OCI-LY3 (cell line): Measurements from ENCODE around the gene PRMT7.

Experiments used
- H2AFZ ChIP-seq: fragments of 200-600, 300-600 bp; shearing (Covaris generic); 2 replicates; pipeline ENCODE4 v1.6.0; 2014; ENCODE audit warnings: antibody characterized with exemption, low read depth, low read length
- H3K27ac ChIP-seq: fragments of 200-600, 300-600 bp; sonication (generic); 2 replicates; pipeline ENCODE4 v1.5.1; 2014; ENCODE audit warnings: mild to moderate bottlenecking, low read length, moderate library complexity, mixed read lengths
- H3K27me3 ChIP-seq: fragments of 200-600, 300-600 bp; sonication (generic); 2 replicates; pipeline ENCODE4 v1.6.1; 2014; ENCODE audit warnings: low read depth, low read length, mixed read lengths
- H3K36me3 ChIP-seq: fragments of 200-600, 300-600 bp; sonication (generic); replicated peaks from 2 replicates; pipeline ENCODE3; 2014; ENCODE audit warnings: low read depth, low read length, mixed read lengths
- H3K4me1 ChIP-seq: fragments of 300-600, 200-600 bp; sonication (generic); 2 replicates; pipeline ENCODE4 v1.6.1; 2014; ENCODE audit warnings: low read length, mixed read lengths
- H3K4me2 ChIP-seq: fragments of 200-600, 300-600 bp; sonication (generic); 2 replicates; pipeline ENCODE4 v1.6.1; 2014; ENCODE audit warnings: low read length, mixed read lengths
- H3K4me3 ChIP-seq: fragments of 300-600, 200-600 bp; sonication (generic); 2 replicates; pipeline ENCODE4 v1.5.1; 2014; ENCODE audit warnings: antibody characterized with exemption, mild to moderate bottlenecking, low read length, moderate library complexity
- H3K79me2 ChIP-seq: fragments of 300-600, 200-600 bp; shearing (Covaris generic); 2 replicates; pipeline ENCODE4 v1.6.1; 2014; ENCODE audit warnings: mild to moderate bottlenecking, low read length, mixed read lengths
- H3K9ac ChIP-seq: fragments of 300-600, 200-600 bp; shearing (Covaris generic); 2 replicates; pipeline ENCODE4 v1.6.0; 2014; ENCODE audit warnings: mild to moderate bottlenecking, low read length, moderate library complexity
- H3K9me3 ChIP-seq: fragments of 200-600, 300-600 bp; shearing (Covaris generic); 2 replicates; pipeline ENCODE4 v1.6.1; 2014; ENCODE audit warnings: low read length, mixed read lengths; ENCODE audit not compliant: insufficient read depth
- H4K20me1 ChIP-seq: fragments of 200-600, 300-600 bp; sonication (generic); 2 replicates; pipeline ENCODE4 v1.6.1; 2016; ENCODE audit warnings: low read length, mixed read lengths; ENCODE audit not compliant: insufficient read depth
- CTCF ChIP-seq: fragments of 200-600, 300-600 bp; sonication (generic); IDR thresholded peaks from 2 replicates; pipeline ENCODE4 v1.5.1; 2014; ENCODE audit warnings: antibody characterized with exemption, low read length, low read depth
- EZH2phosphoT487 ChIP-seq: fragments of 200-600 bp; shearing (Covaris generic); IDR thresholded peaks from 2 replicates; pipeline ENCODE4 v1.6.1; 2018; ENCODE audit warnings: antibody characterized with exemption, mixed run types, low read depth

Gene PRMT7

DNA sequence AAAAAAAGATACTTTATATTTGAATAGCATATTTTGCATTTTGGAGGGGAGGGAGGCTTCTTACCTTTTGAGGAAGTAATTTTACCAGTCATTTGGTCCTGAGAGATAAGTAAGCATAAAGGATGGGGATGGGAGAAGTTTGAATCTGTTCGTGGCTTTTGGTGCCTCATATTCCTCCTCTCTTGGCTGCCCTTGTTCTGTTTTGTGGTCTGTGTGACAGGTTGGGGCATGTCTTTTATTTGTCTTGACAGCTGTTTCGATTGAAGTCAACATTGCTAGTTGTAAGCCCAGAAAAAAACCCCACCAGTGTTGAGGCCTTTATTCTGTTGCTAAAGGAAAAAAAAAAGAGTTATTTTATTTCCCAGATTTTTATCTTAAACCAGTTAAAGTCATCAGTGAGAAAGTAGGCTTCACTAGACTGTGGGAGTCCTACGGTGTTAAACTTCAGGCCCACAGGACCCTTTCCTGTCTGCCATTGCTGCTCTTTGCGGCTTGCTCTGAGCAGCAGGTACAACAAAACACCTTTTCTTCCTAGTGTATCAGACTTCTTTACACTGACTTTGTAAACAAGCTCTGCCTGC, 35.1 kb upstream of the PRMT7 start:
- Histone ChIP-seq H3K4me1 (peaks cover 35% of the 10 kb centered on the region), H3K4me2 (peak overlapping the region; percentile 38), H2AFZ (no peak overlapping the region), H3K4me3 (no peak overlapping the region), H3K27me3 (no peaks in the 10 kb centered on the region), H3K9ac (peak overlapping the region; percentile 15; the same call in 1 of the 2 replicates), H3K36me3 (peaks cover 22% of the 10 kb centered on the region), H3K79me2 (peaks cover 32% of the 10 kb centered on the region), H3K27ac (peak overlapping the region; percentile 76), H4K20me1 (peaks cover 12% of the 10 kb centered on the region; the same call in 1 of the 2 replicates), H3K9me3 (no peaks in the 10 kb centered on the region)
- TF ChIP-seq EZH2phosphoT487, result no peak
- TF ChIP-seq CTCF, result no peak

- Histone ChIP-seq H3K36me3 (peaks cover 22% of the 10 kb centered on the region), H3K4me3 (no peak overlapping the region), H3K4me1 (peaks cover 35% of the 10 kb centered on the region), H3K9me3 (no peaks in the 10 kb centered on the region), H3K27me3 (no peaks in the 10 kb centered on the region), H3K79me2 (peaks cover 26% of the 10 kb centered on the region), H2AFZ (no peak overlapping the region), H3K4me2 (peak overlapping the region; percentile 38), H3K27ac (peak overlapping the region; percentile 76), H4K20me1 (peaks cover 12% of the 10 kb centered on the region; the same call in 1 of the 2 replicates), H3K9ac (peak overlapping the region; percentile 15; the same call in 1 of the 2 replicates)
- no peak for TF ChIP-seq EZH2phosphoT487
- TF ChIP-seq CTCF, result no peak
Observed at GRCh38 chr16:68276223-68276622, 34.6 kb upstream of the PRMT7 start.

DNA sequence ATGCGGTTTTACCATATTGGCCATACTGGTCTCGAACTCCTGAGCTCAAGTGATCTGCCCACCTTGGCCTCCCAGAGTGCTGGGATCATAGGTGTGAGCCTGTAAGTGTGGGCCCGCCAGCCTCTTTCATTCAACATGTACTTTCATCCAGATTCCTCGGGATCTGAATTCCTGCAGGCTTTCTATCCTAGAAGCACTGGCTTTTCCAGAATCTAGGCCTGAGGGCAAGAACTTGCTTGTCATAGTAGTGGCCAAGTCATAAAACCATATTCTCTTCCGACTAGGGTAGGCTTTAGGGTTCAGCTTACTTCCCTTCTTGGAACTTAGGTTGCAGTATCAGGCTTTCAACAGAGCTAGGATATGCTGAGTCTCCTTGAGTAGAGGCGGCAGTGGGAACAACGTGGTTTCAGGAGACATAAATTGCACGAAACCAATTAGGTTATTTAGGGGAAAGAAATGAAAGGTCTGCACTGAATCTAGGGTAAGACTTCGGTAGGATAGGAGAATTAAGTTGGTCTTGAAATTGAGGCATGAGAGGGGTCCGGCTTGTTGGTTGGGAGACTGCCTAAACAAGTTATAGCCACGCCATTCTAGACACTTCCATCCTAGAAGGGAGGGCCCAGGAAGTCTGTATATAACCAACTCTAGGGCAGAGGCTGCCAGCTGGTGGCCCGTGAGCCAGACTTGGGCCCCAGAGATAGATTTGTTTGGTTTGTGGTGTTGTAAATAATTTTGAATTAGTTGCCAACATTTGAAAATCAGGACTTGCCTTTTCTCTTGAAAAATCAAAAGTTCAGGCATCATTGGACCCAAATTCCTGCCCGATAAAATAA, 30.9 kb upstream of the PRMT7 start:
- no peak overlapping the region for H2AFZ ChIP-seq
- H3K27me3 ChIP-seq, result no peaks in the 10 kb centered on the region
- peaks cover 11% of the 10 kb centered on the region for H3K79me2 ChIP-seq
- peaks cover 38% of the 10 kb centered on the region for H3K4me1 ChIP-seq
- H4K20me1 ChIP-seq, result peaks cover 24% of the 10 kb centered on the region
- peaks cover 15% of the 10 kb centered on the region for H3K36me3 ChIP-seq
- no peak overlapping the region for H3K4me3 ChIP-seq
- TF ChIP-seq CTCF (no peak), EZH2phosphoT487 (no peak)
- no peak overlapping the region for H3K27ac ChIP-seq
- no peaks in the 10 kb centered on the region for H3K9me3 ChIP-seq
- no peak overlapping the region for H3K4me2 ChIP-seq
- H3K9ac ChIP-seq, result no peak overlapping the region

DNA sequence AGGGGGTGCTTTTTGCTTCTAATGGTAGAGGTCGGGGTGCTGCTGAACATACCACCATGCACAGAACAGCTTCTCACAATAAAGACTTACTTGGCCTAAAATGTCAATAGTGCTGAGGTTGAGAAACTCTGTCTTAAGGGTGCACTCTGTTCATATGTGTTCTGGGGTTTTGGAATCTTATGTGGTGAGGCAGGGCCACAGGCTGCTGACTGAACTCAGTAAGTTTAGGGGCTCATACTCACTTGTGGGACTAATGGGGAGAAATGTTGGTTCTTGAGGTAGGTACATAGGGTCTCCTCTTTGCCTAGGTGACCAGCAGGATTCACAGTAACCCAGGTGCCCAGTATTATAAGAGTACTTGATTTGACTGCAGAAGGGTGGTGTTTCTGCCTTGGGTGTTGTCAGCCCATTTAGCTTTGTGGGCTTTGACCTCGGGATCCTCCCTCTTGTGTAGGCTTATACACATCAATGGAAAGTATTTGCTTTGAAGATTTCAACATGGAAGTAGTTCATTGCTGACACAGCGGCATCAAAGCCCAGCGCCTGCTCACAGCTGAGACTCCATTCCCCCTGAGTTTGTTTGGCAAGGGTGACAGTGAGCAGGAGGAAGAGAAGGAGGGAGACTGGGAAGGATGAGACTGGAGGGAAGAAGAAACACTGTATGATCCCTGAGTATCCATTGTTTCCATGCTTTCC, 29.3 kb upstream of the PRMT7 start:
- TF ChIP-seq CTCF (no peak), EZH2phosphoT487 (no peak)
- no peak overlapping the region for H3K4me3 ChIP-seq
- H3K4me1 ChIP-seq, result peaks cover 39% of the 10 kb centered on the region
- peaks cover 22% of the 10 kb centered on the region for H3K79me2 ChIP-seq
- H3K4me2 ChIP-seq, result no peak overlapping the region
- H2AFZ ChIP-seq, result no peak overlapping the region
- H3K9me3 ChIP-seq, result no peaks in the 10 kb centered on the region
- no peaks in the 10 kb centered on the region for H3K27me3 ChIP-seq
- H4K20me1 ChIP-seq, result peaks cover 18% of the 10 kb centered on the region
- no peak overlapping the region for H3K9ac ChIP-seq
- peaks cover 21% of the 10 kb centered on the region for H3K36me3 ChIP-seq
- H3K27ac ChIP-seq, result no peak overlapping the region
